Common myeloid progenitor, CD34-positive (primary cell): ENCODE data around the gene EHBP1.
A peak's percentile ranks its signal among the peaks of the same experiment; 100 is the strongest.

Experiments used
- CTCF ChIA-PET: fragments of 350-600 bp; sonication (Branson Sonifier 250); formaldehyde crosslinking; loops from one replicate; lab custom pipeline; 2021; ENCODE audit warnings: antibody characterized with exemption; lab: Charles Lee
- POLR2A ChIA-PET: fragments of 350-600 bp; sonication (Branson Sonifier 250); formaldehyde crosslinking; loops from one replicate; lab custom pipeline; 2021; ENCODE audit warnings: antibody characterized with exemption; lab: Charles Lee
- DNase-seq, 3 donors: peaks; one replicate each; pipeline versions ENCODE4 v3.0.0 to v3.0.0-alpha.2; 2013
- H3K27ac ChIP-seq, 2 experiments: 1 replicate in 1 of 2; 2 replicates in 1 of 2; pipeline ENCODE4 v1.7.0; 2013; ENCODE audit warnings: inconsistent platforms in 2 of 2, low read length in 2 of 2, mild to moderate bottlenecking in 2 of 2, low read depth in 1 of 2, moderate library complexity in 1 of 2; ENCODE audit not compliant: severe bottlenecking in 2 of 2, insufficient read depth in 1 of 2, poor library complexity in 1 of 2
- H3K27me3 ChIP-seq, 5 experiments: replicated peaks in 2 of 5; 1 replicate in 3 of 5; 2 replicates in 2 of 5; pipeline versions ENCODE4 v1.6.1 to v1.7.0; 2013; ENCODE audit warnings: low read length in 4 of 5, mild to moderate bottlenecking in 2 of 5, moderate library complexity in 2 of 5, inconsistent platforms in 1 of 5; ENCODE audit not compliant: insufficient read depth in 5 of 5, control insufficient read depth in 4 of 5
- H3K36me3 ChIP-seq, 4 experiments: 1 replicate in 2 of 4; 2 replicates in 2 of 4; pipeline versions ENCODE4 v1.6.1 to v1.7.0; 2013; ENCODE audit warnings: low read length in 3 of 4, control low read depth in 1 of 4, mild to moderate bottlenecking in 1 of 4; ENCODE audit not compliant: control insufficient read depth in 4 of 4, insufficient read depth in 4 of 4
- H3K4me1 ChIP-seq, 4 experiments: 1 replicate in 3 of 4; 2 replicates in 1 of 4; pipeline versions ENCODE4 v1.6.1 to v1.7.1; 2013; ENCODE audit warnings: low read length in 3 of 4, mild to moderate bottlenecking in 3 of 4, control low read depth in 1 of 4, inconsistent platforms in 1 of 4, moderate library complexity in 1 of 4; ENCODE audit not compliant: control insufficient read depth in 4 of 4, insufficient read depth in 4 of 4; ENCODE audit errors: control extremely low read depth in 1 of 4
- H3K4me3 ChIP-seq, 7 experiments: 1 replicate in 4 of 7; 2 replicates in 3 of 7; pipeline versions ENCODE4 v1.5.1 to v1.7.0; 2013; ENCODE audit warnings: mild to moderate bottlenecking in 7 of 7, low read length in 6 of 7, moderate library complexity in 6 of 7, inconsistent platforms in 2 of 7, low read depth in 2 of 7, control low read depth in 1 of 7; ENCODE audit not compliant: insufficient read depth in 4 of 7, control insufficient read depth in 1 of 7; ENCODE audit errors: extremely low read depth in 1 of 7
- H3K9me3 ChIP-seq, 5 experiments: 1 replicate in 4 of 5; 2 replicates in 1 of 5; pipeline versions ENCODE4 v1.6.1 to v1.7.1; 2013; ENCODE audit warnings: low read length in 4 of 5, mild to moderate bottlenecking in 2 of 5, inconsistent platforms in 1 of 5, low read depth in 1 of 5, moderate library complexity in 1 of 5; ENCODE audit not compliant: control insufficient read depth in 4 of 5, insufficient read depth in 2 of 5; ENCODE audit errors: control extremely low read depth in 1 of 5
- WGBS: methylation state at CpG from one replicate; pipeline ENCODE4 v1.1.5; 2013; ENCODE audit not compliant: insufficient coverage; 5-methylcytosine and 5-hydroxymethylcytosine counted together

EHBP1 gene

DNA sequence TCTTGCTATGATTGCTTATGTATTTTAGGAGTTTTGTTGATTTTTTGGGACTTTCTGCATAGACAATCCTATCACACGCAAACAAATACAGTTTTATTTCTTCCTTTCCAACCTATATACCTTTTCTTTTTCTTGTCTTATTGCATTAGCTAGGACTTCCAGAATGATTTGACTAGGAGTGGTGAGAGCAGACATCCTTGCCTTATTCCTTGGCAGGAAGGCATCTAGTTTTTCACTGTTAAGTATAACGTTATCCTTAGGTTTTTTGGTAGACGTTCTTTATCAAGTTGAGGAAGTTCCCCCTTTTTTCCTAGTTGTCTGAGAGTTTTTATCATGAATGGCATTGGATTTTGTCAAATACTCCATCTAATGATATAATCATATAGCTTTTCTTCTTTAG is 25.8 kb downstream of the EHBP1 start:
- H3K4me3 ChIP-seq: no peak overlapping the region
- H3K9me3 ChIP-seq: peaks cover 3 to 26% (median 6%) of the 10 kb centered on the region in 5 experiments
- ChIA-PET POLR2A (no interaction called here), CTCF (no interaction called here)
- no peaks in the 10 kb centered on the region for H3K4me1 ChIP-seq
- H3K27me3 ChIP-seq: no peaks in the 10 kb centered on the region
- H3K36me3 ChIP-seq: peaks cover 0 to 12% (median 0%) of the 10 kb centered on the region in 4 experiments
- DNase-seq: no peak
- no peak overlapping the region for H3K27ac ChIP-seq
- no CpG with 5 or more reads among the region's 3 CpGs for WGBS

- POLR2A ChIA-PET: no interaction called here
- 90% methylated on average over 2 of the region's 6 CpGs for WGBS
- CTCF ChIA-PET: no interaction called here
- H3K27ac ChIP-seq: no peak overlapping the region
- H3K36me3 ChIP-seq: peaks cover 0 to 11% (median 0%) of the 10 kb centered on the region in 4 experiments
- no peaks in the 10 kb centered on the region for H3K27me3 ChIP-seq
- H3K9me3 ChIP-seq: peaks cover 3 to 26% (median 6%) of the 10 kb centered on the region in 5 experiments
- DNase-seq: no peak
- H3K4me3 ChIP-seq: no peak overlapping the region
- H3K4me1 ChIP-seq: peaks cover 0 to 3% (median 0%) of the 10 kb centered on the region in 4 experiments
Measured at GRCh38 chr2:62732262-62732777, 26.8 kb downstream of the EHBP1 start.

DNA sequence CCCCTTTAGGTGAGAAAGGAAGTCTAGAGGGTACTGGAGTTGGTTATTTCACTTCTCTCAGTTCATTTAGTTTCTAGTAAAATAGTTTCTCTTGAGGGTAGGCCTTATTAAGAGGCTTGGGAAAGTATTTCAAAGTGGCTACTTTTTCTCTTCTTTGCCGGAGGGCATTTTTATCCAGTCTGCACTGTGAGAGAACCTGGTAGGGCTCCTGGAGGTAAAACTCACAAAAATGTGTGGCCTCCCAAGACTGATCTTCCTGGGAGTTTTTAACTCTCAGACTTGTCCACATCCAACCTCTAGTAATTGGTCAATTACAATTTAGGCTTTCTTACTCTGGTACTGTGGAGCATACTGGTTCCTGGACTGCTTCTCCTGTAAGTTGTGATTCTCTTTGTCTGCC is 28.0 kb downstream of the EHBP1 start:
- H3K27ac ChIP-seq: no peak overlapping the region
- H3K9me3 ChIP-seq: peaks cover 3 to 26% (median 6%) of the 10 kb centered on the region in 5 experiments
- H3K4me3 ChIP-seq: no peak overlapping the region
- H3K4me1 ChIP-seq: peaks cover 0 to 3% (median 0%) of the 10 kb centered on the region in 4 experiments
- no peaks in the 10 kb centered on the region for H3K27me3 ChIP-seq
- no peak for DNase-seq
- peaks cover 0 to 11% (median 0%) of the 10 kb centered on the region in 4 experiments for H3K36me3 ChIP-seq
- ChIA-PET POLR2A (no interaction called here), CTCF (no interaction called here)
- WGBS: no CpG with 5 or more reads among the region's 1 CpG

DNA sequence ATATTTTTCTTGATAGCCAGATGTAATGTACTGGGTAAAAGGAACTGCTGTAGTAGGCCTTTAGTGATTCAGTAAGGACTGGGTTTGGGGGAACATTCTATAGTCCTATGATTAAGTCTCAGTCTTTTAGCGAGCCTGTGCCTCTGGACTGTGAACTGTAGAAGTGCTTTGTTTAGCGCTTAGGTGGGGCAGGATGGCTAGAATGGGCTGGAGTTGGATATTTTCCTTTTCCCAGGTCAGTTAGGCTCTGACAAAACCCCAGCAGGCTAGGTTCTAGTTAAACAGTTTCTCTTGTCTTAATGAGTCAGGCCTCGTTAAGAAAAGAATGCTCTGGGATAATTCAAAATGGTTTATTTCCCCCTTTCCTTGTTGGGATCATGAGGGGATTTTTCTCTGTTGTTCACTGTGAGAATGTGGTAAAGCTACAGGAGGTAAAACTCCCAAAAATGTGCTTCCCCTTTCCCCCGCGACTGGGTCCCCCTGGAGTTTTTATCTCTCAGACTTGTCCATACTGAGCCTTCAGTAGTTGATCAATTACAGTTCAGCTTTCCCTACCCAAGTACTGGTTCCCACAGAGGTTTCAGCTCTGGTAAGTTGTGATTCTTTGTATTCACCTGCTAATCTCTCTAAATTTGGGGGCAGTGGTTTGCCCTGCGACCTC is 31.5 kb downstream of the EHBP1 start:
- Histone ChIP-seq H3K9me3 (peaks cover 0 to 12% (median 5%) of the 10 kb centered on the region in 5 experiments), H3K36me3 (peaks cover 0 to 4% (median 0%) of the 10 kb centered on the region in 4 experiments), H3K27ac (no peak overlapping the region), H3K4me1 (peaks cover 0 to 10% (median 4%) of the 10 kb centered on the region in 4 experiments), H3K4me3 (no peak overlapping the region), H3K27me3 (no peaks in the 10 kb centered on the region)
- POLR2A ChIA-PET: no interaction called here
- DNase-seq: no peak
- 89% methylated on average over 5 of the region's 6 CpGs for WGBS
- CTCF ChIA-PET: no interaction called here

- ChIA-PET CTCF (no interaction called here), POLR2A (no interaction called here)
- Histone ChIP-seq H3K4me3 (no peak overlapping the region), H3K9me3 (peaks cover 0 to 2% (median 0%) of the 10 kb centered on the region in 5 experiments), H3K27me3 (no peaks in the 10 kb centered on the region), H3K27ac (peak overlapping the region in 1 of 2 experiments; percentile 23), H3K36me3 (no peaks in the 10 kb centered on the region), H3K4me1 (peaks cover 0 to 10% (median 4%) of the 10 kb centered on the region in 4 experiments)
- whole genome bisulfite sequencing: no CpG with 5 or more reads among the region's 2 CpGs
- DNase-seq: no peak
Measured at GRCh38 chr2:62738981-62739936, 33.7 kb downstream of the EHBP1 start.

DNA sequence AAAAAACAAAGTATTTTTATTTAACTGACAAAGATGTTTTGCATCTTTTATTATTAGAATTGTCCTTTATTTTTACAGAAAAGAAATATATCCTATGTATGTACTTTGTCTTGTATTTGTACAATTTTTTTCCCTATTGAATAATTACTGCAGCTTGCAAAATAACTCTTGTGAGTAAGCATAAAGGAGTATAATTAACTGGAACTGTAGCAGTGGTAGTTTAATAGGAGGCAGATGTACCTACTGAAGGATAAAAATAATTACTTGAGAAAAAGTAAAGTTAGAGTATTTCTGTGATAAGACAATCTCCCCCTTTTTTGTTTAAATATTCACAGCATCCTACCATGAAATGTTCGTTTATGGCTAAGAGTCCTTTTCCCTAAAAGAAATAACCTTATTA is 34.7 kb downstream of the EHBP1 start:
- H3K27me3 ChIP-seq: no peaks in the 10 kb centered on the region
- H3K9me3 ChIP-seq: no peaks in the 10 kb centered on the region
- ChIA-PET POLR2A (interaction anchor here (0.6 kb wide), 1 partner anchor 235 kb away, joined by 3 read pairs; no protein-coding TSS in a partner anchor), CTCF (no interaction called here)
- H3K36me3 ChIP-seq: no peaks in the 10 kb centered on the region
- DNase-seq: no peak
- peaks cover 0 to 10% (median 4%) of the 10 kb centered on the region in 4 experiments for H3K4me1 ChIP-seq
- no peak overlapping the region for H3K27ac ChIP-seq
- H3K4me3 ChIP-seq: no peak overlapping the region
- WGBS: no CpG with 5 or more reads among the region's 1 CpG
